HepG2 (cell line): ENCODE results near the gene ERFL. TPM values are rescaled to one million over a fixed set of nuclear protein-coding genes. Genes with fewer than 3 reads are reported as not detected.

ENCODE experiments used
- AHR ChIP-seq: IDR thresholded peaks from 2 replicates; pipeline ENCODE4 v1.6.1; 2018; ENCODE audit warnings: missing genetic modification reagents, missing compliant biosample characterization
- ARHGAP35 ChIP-seq: sonication (generic); formaldehyde crosslinking; IDR thresholded peaks from 2 replicates; pipeline ENCODE4 v1.9.0; 2022; ENCODE audit warnings: mild to moderate bottlenecking, inconsistent platforms, moderate library complexity, missing genetic modification reagents, borderline replicate concordance
- CAMTA2 ChIP-seq: sonication (generic); formaldehyde crosslinking; IDR thresholded peaks from 2 replicates; pipeline ENCODE4 v1.4.0; 2020; ENCODE audit warnings: mild to moderate bottlenecking, missing genetic modification reagents, borderline replicate concordance
- CHD2 ChIP-seq: IDR thresholded peaks from 2 replicates; pipeline ENCODE4 v1.6.1; 2011; ENCODE audit warnings: low read depth, low read length, improper control_type of control experiment
- FOXJ3 ChIP-seq: sonication (generic); formaldehyde crosslinking; IDR thresholded peaks from 2 replicates; pipeline ENCODE4 v1.4.0; 2020; ENCODE audit warnings: missing genetic modification reagents, mild to moderate bottlenecking, borderline replicate concordance
- FOXP1 ChIP-seq, 2 experiments: fragments of 450-650 bp in 1 of 2; IDR thresholded peaks; 2 replicates each; pipeline ENCODE4 v1.6.1; 2017 to 2018; ENCODE audit warnings: antibody characterized with exemption in 1 of 2
- HNF4A ChIP-seq: sonication (generic); formaldehyde crosslinking; IDR thresholded peaks from 2 replicates; pipeline ENCODE4 v1.4.0; 2020; ENCODE audit warnings: missing genetic modification reagents
- IKZF1 ChIP-seq: fragments of 450-650 bp; IDR thresholded peaks from 2 replicates; pipeline ENCODE4 v1.7.1; 2016
- IRF9 ChIP-seq: sonication (generic); formaldehyde crosslinking; IDR thresholded peaks from 2 replicates; pipeline ENCODE4 v1.8.0; 2022; ENCODE audit warnings: missing genetic modification reagents, mild to moderate bottlenecking, borderline replicate concordance
- JARID2 ChIP-seq: sonication (generic); formaldehyde crosslinking; IDR thresholded peaks from 2 replicates; pipeline ENCODE4 v1.8.1; 2023; ENCODE audit warnings: missing genetic modification reagents, inconsistent platforms; ENCODE audit not compliant: insufficient replicate concordance
- MEIS1 ChIP-seq: sonication (generic); formaldehyde crosslinking; IDR thresholded peaks from 2 replicates; pipeline ENCODE4 v1.9.0; 2021; ENCODE audit warnings: mild to moderate bottlenecking, missing genetic modification reagents, moderate library complexity, borderline replicate concordance
- MTF1 ChIP-seq: sonication (generic); formaldehyde crosslinking; IDR thresholded peaks from 2 replicates; pipeline ENCODE4 v1.5.0; 2020; ENCODE audit warnings: missing genetic modification reagents
- NR2F6 ChIP-seq, 2 experiments: IDR thresholded peaks; 2 replicates each; pipeline ENCODE4 v1.6.1; 2016; ENCODE audit warnings: antibody characterized with exemption in 1 of 2, mild to moderate bottlenecking in 1 of 2
- ZGPAT ChIP-seq: IDR thresholded peaks from 2 replicates; pipeline ENCODE4 v1.6.1; 2016; ENCODE audit warnings: mild to moderate bottlenecking
- ZNF10 ChIP-seq: sonication (generic); formaldehyde crosslinking; IDR thresholded peaks from 2 replicates; pipeline ENCODE4 v1.4.0; 2020; ENCODE audit warnings: mild to moderate bottlenecking, low read depth, missing genetic modification reagents, borderline replicate concordance
- ZNF138 ChIP-seq: sonication (generic); formaldehyde crosslinking; IDR thresholded peaks from 2 replicates; pipeline ENCODE4 v1.5.0; 2020; ENCODE audit warnings: mild to moderate bottlenecking, low read depth, missing genetic modification reagents
- ZNF3 ChIP-seq: IDR thresholded peaks from 2 replicates; pipeline ENCODE4 v1.7.0; 2017; ENCODE audit warnings: inconsistent platforms
- ZNF556 ChIP-seq: sonication (generic); formaldehyde crosslinking; IDR thresholded peaks from 2 replicates; pipeline ENCODE4 v1.4.0; 2020; ENCODE audit warnings: mild to moderate bottlenecking, missing genetic modification reagents, borderline replicate concordance
- ZNF557 ChIP-seq: sonication (generic); formaldehyde crosslinking; IDR thresholded peaks from 2 replicates; pipeline ENCODE4 v1.4.0; 2020; ENCODE audit warnings: missing genetic modification reagents
- ZNF75D ChIP-seq: sonication (generic); formaldehyde crosslinking; IDR thresholded peaks from 2 replicates; pipeline ENCODE4 v1.8.1; 2023; ENCODE audit warnings: missing genetic modification reagents, mild to moderate bottlenecking, borderline replicate concordance
- polyA plus RNA-seq, 8 experiments: library from polyadenylated mRNA; depleted of rRNA in 3 of 8; stranded (reverse) in 7 of 8; unstranded in 1 of 8; fragments of >200 nt; fragmentation: Illumina TruSeq in 4 of 8; extraction: Trizol in 4 of 8; gene quantifications; 2 replicates each; pipeline versions ENCODE4 v1.2.1 to v1.2.3, GENCODE V29; 2011 to 2016; ENCODE audit warnings: low read depth in 4 of 8, missing spikeins in 1 of 8, mixed read lengths in 1 of 8; ENCODE audit not compliant: insufficient read depth in 1 of 8
- total RNA-seq, 5 experiments: library from RNA; depleted of rRNA; stranded (reverse); fragments of >200 nt; fragmentation: Illumina TruSeq; extraction: Trizol; gene quantifications; 2 replicates each; pipeline ENCODE4 v1.2.3, GENCODE V29; 2016; ENCODE audit warnings: low read depth in 1 of 5
- TF ChIP-seq, protein P1 (sequence below): IDR thresholded peaks from 2 replicates; pipeline ENCODE4 v1.6.1; 2012; ENCODE audit warnings: low read length, improper control_type of control experiment
- TF ChIP-seq, protein P2 (sequence below): sonication (generic); formaldehyde crosslinking; IDR thresholded peaks from 2 replicates; pipeline ENCODE4 v1.5.1; 2020; ENCODE audit warnings: mild to moderate bottlenecking, missing genetic modification reagents, moderate library complexity

The ERFL gene
- total and polyA plus RNA-seq, 2 of the 13 experiments (the other 11 are each of a cell fraction or from before 2014, with no cell fraction given) = not detected

GRCh38 chr19:41883821-41884733, 44.2 kb downstream of the ERFL start (continued):
- TF ChIP-seq ZNF75D (no peak), CAMTA2 (CRISPR knock-in tag) (no peak), HNF4A (peak; percentile 69), FOXP1 (IDR thresholded peaks at IDR 0.05) (no peak), FOXP1 (CRISPR knock-in tag; IDR thresholded peaks at IDR 0.05) (0 out of 2 replicates have a peak, but pooled peaks have one; percentile 26), MEIS1 (CRISPR knock-in tag) (no peak), FOXJ3 (CRISPR knock-in tag) (no peak), ARHGAP35 (CRISPR knock-in tag) (peak; percentile 36; the same call in 1 of the 2 replicates), IKZF1 (no peak), MTF1 (peak; percentile 50; the same call in 1 of the 2 replicates), IRF9 (peak; percentile 36; the same call in 1 of the 2 replicates), ZNF556 (CRISPR knock-in tag) (0 out of 2 replicates have a peak, but pooled peaks have one; percentile 22), ZNF3 (no peak), NR2F6 (IDR thresholded peaks at IDR 0.05) (no peak), NR2F6 (CRISPR knock-in tag; IDR thresholded peaks at IDR 0.05) (peak; percentile 59; the same call in 1 of the 2 replicates), CHD2 (no peak), ZNF557 (CRISPR knock-in tag) (no peak), JARID2 (CRISPR knock-in tag) (no peak), ZNF138 (CRISPR knock-in tag) (0 out of 2 replicates have a peak, but pooled peaks have one; percentile 62), ZNF10 (CRISPR knock-in tag) (no peak), ZGPAT (peak; percentile 98), AHR (CRISPR knock-in tag) (peak; percentile 79; the same call in 1 of the 2 replicates)
- TF ChIP-seq, protein P1, sequence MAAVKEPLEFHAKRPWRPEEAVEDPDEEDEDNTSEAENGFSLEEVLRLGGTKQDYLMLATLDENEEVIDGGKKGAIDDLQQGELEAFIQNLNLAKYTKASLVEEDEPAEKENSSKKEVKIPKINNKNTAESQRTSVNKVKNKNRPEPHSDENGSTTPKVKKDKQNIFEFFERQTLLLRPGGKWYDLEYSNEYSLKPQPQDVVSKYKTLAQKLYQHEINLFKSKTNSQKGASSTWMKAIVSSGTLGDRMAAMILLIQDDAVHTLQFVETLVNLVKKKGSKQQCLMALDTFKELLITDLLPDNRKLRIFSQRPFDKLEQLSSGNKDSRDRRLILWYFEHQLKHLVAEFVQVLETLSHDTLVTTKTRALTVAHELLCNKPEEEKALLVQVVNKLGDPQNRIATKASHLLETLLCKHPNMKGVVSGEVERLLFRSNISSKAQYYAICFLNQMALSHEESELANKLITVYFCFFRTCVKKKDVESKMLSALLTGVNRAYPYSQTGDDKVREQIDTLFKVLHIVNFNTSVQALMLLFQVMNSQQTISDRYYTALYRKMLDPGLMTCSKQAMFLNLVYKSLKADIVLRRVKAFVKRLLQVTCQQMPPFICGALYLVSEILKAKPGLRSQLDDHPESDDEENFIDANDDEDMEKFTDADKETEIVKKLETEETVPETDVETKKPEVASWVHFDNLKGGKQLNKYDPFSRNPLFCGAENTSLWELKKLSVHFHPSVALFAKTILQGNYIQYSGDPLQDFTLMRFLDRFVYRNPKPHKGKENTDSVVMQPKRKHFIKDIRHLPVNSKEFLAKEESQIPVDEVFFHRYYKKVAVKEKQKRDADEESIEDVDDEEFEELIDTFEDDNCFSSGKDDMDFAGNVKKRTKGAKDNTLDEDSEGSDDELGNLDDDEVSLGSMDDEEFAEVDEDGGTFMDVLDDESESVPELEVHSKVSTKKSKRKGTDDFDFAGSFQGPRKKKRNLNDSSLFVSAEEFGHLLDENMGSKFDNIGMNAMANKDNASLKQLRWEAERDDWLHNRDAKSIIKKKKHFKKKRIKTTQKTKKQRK = no peak
- TF ChIP-seq, protein P2, sequence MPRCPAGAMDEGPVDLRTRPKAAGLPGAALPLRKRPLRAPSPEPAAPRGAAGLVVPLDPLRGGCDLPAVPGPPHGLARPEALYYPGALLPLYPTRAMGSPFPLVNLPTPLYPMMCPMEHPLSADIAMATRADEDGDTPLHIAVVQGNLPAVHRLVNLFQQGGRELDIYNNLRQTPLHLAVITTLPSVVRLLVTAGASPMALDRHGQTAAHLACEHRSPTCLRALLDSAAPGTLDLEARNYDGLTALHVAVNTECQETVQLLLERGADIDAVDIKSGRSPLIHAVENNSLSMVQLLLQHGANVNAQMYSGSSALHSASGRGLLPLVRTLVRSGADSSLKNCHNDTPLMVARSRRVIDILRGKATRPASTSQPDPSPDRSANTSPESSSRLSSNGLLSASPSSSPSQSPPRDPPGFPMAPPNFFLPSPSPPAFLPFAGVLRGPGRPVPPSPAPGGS (CRISPR knock-in tag) = 0 out of 2 replicates have a peak, but pooled peaks have one; percentile 20
